Left ventricle myocardium superior (tissue), 1 donor: ENCODE data around the gene ZNF19. TPM values are rescaled to one million over a fixed set of nuclear protein-coding genes. Genes with fewer than 3 reads are reported as not detected.

Experiments
- ATAC-seq: fragments of 200-7000 bp; cut with Tn5 transposase; one replicate; pipeline ENCODE4 v1.9.1; 2020; ENCODE audit warnings: mild to moderate bottlenecking, moderate library complexity
- DNase-seq: peaks from one replicate; pipeline ENCODE4 v3.0.0-alpha.2; 2020
- intact Hi-C: fragments of 100-400 bp; cut with micrococcal nuclease; formaldehyde crosslinking; loops from one replicate; pipeline ENCODE4 v1.11.0; 2022
- total RNA-seq: library from RNA; stranded (reverse); fragmentation: NEBNext Ultra II Directional; extraction: Animal tissue kit (Norgen Biotek cat#: 25700); gene quantifications from one replicate; pipeline ENCODE4 v1.2.1, GENCODE V29; 2021
- donor health status: DM: no; HTN: yes; CAD: no; lungs with severe emphysema.

Gene ZNF19
- total RNA-seq, 1 donor from 2014 or later, result 2.0 TPM

DNA sequence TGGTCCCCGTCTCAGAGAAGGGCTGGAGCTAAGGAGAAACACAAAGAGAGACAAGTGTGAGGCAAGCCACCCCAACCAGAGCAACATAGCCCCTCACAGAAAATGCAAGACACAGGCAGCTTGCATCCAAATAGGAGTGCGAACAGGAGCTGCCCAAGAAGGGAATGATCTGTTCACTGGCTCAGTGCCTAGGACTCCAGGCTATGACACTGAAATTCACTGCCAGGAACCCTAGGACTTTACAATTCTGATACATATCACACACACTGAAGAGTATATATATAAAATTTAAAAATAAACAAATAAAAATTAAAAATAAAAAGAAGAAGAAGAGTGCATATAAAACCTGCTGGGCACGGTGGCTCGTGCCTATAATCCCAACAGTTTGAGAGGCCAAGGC lies 32.3 kb downstream of the ZNF19 start:
- ATAC-seq, result no peak
- intact Hi-C loops, result no loop called here
- no peak for DNase-seq

DNA sequence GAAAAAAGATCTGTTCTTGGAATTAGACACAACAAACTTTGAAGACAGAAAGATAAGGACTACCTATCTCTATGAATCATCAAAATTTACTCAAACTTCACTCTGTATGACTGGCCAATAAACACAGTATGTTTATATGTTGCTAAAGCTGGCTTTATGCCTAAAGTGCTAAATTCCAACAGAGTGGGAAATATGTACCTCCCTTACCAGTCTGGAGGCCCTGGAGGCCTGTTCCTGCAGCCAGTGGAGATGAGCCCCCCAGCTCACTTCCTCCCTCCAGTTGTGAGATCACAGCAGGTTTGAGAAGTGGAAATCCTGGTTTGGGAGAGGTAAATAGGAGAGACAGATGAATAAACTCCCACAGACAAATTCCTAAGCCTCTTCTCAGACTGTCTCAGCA lies 36.1 kb downstream of the ZNF19 start:
- DNase-seq (no peak), ATAC-seq (no peak)
- intact Hi-C loops, result no loop called here

DNA sequence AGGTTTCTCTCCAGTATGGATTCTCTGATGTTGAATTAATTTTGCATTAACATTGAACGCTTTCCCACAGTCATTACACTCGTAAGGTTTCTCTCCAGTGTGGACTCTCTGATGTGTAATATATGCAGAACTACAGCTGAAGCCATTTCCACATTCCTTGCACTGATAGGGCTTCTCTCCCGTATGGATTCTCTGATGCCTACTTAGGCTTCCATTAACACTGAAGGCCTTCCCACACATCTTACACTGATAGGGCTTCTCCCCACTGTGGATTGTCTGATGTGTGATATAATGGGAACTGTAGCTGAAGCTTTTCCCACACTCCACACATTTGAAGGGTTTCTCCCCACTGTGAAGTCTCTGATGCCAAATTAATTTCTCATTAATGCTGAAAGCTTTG lies 40.1 kb downstream of the ZNF19 start:
- ATAC-seq (no peak), DNase-seq (no peak)
- intact Hi-C loops, result no loop called here

DNA sequence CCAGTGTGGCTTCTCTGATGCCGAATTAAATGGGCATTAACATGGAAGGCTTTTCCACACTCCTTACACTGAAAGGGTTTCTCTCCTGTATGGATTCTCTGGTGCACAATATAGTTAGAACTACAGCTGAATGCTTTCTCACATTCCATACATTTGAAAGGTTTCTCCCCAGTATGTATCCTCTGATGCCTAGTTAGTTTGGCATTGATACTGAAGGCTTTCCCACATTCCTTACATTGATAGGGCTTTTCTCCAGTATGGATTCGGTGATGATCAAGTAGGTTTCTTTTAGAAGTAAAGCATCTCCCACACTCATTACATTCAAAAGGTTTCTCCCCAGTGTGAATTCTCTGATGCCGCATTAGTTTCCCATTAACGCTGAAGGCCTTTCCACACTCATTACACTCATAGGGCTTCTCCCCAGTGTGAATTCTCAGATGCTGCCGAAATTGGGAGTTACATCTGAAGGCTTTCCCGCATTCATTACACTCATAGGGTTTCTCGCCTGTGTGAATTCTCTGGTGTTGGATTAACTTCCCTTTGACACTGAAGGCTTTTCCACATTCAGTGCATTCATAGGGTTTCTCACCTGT lies 40.8 kb downstream of the ZNF19 start:
- intact Hi-C loops, result no loop called here
- ATAC-seq, result no peak
- DNase-seq, result no peak

DNA sequence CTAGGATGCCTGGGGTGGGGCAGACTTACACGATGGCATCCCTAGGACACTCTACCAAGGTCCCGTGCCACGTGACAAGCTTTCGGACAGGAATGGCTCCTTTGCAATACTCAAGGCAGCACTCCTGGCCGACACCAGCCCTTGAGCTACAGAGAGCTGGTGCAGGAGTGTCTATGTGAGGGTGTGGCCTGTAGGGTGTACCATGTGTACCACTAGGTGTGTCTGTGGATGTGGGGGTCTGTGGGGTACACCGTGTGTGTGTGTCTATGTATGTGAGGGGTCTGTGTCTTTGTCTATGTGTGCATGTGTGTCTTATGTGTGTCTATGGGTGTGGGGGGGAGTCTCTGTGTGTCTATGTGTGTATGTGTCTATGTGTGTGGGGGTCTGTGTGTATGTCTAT lies 45.4 kb downstream of the ZNF19 start:
- intact Hi-C loops, result no loop called here
- DNase-seq (no peak), ATAC-seq (no peak)

DNA sequence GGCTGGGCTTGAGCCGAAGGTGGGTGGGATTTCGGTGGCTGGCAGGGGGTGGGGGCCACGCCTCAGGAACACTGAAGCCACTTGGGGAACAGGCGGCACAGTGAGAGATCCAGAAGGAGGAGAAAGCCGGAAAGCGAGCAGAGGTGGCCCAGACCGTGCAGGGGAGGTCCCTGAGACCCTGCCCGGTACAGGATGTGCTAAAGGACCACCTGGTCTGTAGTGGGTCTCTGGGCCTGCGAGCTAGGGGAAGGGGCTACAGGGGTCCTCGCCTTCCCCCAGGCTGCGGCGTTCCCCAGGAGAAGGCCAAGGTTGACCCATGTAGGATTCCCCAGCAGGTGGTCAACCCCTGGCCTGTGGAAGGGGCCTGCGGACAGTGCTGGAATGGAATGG lies 47.1 kb downstream of the ZNF19 start, which contains the start of gene TLE7:
TLE7 (minus strand) TSS at position 4 of the 390 bp plus-strand sequence. CDS start 8,730 bp downstream, outside the sequence.
- DNase-seq (no peak), ATAC-seq (no peak)
- intact Hi-C loops, result no loop called here

DNA sequence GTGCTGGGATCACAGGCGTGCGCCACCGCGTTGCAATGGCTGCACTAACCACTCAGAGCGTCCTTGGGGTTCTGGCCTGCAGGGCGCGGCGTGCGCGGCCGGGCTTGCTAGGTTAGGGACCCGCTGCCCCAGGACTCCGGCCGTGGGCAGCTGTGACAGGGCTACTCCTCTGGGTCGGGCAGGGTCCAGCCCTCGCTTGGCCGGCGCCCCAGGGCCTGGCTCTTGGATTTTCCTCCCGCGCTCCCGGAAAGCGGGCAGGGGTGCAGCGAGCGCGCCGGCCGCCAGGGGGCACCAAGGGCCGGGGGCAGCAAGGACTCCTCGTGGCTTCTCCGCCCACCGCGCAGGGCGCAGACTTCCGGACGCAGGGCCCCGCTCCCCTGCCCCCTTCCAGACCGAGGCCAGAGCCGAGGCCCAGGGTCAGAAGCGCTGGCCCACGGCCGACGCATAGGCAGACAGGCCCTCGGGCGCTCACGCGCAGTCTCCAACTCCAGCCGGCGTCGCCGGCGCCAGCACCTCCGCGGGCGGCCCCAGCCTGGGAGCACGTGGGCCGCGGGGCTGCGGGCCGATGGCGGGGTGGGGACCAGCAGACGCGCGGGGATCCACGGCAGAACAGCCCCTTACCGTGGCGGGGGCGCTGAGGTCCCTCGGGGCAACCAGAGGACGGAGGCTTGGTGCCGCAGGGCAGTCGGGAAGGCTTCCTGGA lies 47.6 kb downstream of the ZNF19 start:
- ATAC-seq (no peak), DNase-seq (no peak)
- intact Hi-C loops, result no loop called here

DNA sequence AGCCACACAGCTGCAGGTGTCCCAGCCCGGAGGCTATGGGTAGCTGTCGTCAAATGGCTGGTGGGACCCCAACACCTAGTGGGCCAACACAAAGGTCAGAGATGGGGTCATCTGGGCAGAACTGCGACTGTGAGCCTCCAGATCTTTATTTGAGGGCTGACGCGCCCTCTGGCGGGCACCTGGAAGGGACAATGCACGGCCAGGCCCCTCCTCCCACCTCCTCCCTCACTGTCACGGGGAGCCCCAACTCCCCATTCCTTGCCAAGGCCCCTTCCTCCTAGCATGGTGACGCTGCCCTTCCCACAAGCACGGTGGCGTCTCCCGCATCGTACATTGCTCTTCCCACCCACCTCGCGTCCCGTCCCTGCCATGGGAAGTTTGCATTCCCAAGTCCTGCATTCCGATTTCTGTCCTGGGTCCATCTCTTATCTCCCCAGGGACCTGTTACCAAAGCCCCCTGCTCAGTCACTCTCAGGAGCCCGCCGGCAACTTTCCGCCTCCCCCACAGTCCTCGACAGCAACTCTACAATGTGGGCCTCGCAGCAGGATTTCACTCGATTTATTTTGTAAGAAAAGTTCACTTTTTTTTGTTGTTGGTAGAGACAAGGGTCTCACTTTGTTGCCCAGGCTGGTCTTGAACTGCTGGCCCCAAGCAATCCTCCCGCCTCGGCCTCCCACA lies 48.3 kb downstream of the ZNF19 start:
- no peak for DNase-seq
- intact Hi-C loops, result no loop called here
- ATAC-seq, result no peak

DNA sequence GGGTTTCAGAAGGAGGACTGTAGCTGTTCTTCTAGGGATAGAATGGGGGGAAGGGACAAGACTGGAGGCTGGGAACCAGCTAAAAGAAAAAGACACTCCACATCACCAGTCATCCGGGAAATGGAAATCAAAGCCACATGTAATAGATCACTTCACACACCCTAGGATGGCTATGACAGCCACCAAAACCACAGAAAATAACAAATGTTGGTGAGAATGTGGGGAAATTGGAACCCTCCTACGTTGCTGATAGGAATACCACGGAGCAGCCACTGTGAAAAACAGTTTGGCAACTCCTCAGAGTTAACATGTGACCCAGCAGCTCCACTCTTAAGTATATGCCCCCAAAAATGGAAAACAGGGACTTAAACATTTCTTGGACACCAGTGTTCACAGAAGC lies 49.6 kb downstream of the ZNF19 start:
- intact Hi-C loops, result no loop called here
- DNase-seq, result no peak
- ATAC-seq, result no peak

DNA sequence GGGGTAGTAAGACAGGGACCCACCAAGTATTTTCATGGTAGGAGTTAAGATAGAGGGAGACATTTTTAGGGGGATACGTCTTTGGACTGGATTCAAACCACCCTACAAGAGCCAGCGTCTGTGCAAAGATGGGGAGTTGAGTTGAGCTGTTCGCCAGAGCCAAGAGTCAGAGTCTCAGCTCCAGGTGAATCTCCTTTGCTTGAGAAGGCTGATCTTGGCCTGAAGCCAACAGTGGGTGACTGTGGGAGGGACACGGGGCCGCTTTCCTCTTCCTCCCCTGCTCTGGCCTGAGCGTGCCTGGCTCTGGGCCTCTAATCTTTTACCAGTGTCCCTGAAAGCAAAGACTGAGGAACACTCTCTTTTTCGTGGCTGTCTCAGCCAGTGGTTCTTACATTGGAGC lies 52.7 kb downstream of the ZNF19 start:
- no peak for ATAC-seq
- no peak for DNase-seq
- intact Hi-C loops, result no loop called here

DNA sequence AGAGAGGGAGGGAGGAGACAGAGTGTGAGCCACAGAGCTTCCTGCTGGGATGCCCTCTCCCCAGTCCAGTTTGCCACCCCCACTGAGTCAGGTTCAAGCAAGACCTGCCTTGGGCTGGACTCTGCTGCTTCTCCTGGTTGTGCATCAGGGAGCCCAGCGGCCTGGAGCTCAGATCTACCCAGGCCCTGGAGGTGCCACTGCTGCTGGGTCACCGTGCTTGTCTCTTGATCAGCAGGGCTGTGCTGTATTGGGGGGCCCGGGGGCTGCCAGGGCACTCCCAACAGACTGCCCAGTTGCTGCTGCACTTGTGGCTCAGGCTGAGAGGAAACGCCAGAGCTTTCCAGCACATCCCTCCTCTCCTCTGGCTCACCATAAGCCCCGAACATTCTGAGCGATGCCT lies 56.2 kb downstream of the ZNF19 start:
- intact Hi-C loops, result no loop called here
- ATAC-seq, result no peak
- DNase-seq, result no peak

DNA sequence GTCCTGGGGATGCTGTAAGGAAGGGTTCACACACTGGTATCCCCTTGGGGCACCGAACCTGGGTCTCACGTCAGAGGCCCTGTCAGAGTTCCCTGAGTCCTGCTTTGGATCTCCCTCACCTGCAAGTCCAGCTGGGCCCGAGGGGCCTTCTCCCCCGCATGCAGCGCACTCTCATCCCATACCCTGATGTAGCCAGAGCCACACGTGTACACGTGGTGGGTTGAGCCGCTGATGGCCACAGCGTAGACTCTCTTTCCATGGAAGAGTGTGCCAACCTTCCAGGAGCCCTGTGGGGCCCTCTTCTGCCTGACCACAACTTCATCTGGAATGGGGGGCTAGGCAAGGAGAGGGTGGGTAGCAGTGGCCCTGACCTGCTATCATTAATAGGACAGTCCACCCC lies 57.1 kb downstream of the ZNF19 start:
- intact Hi-C loops, result no loop called here
- DNase-seq (no peak), ATAC-seq (no peak)

DNA sequence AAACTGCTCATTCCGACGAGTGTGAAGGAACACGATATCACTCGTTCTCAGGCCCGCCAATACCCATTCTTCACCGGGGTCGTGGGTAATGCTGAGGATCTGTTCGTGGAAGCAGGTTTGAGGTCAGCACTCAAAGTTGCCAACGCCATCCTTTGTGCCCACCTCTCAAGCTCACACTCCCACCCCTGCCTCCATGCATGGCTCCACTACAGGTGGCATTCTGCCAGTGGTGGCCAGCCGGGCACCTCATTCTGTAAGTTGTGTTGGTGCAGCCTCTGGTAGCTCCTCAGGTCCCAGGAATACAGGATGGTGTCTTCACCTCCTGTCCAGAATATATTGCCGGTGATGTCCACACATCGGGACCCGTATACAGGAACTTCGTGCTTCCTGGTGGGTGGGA lies 57.9 kb downstream of the ZNF19 start:
- DNase-seq (no peak), ATAC-seq (no peak)
- intact Hi-C loops, result no loop called here

DNA sequence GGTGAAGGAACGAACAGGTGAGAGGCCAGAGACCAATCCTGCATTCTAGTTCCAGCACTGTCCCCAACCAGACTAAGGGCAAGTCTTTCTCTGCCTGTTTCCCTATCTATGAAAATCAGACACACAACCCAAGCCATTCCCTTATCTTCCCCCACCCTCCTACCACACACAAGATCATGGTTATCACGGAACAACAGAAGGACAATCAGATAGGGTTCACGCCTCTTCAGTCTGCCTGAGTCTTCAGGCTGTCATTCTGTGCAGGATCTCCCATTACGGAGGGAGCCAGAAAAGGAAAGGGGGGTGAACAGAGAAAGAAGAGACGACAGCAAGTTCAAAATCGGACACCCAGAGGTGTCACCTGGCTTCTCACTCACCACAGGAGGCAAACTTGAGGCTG lies 58.4 kb downstream of the ZNF19 start:
- DNase-seq, result no peak
- no peak for ATAC-seq
- intact Hi-C loops, result no loop called here

DNA sequence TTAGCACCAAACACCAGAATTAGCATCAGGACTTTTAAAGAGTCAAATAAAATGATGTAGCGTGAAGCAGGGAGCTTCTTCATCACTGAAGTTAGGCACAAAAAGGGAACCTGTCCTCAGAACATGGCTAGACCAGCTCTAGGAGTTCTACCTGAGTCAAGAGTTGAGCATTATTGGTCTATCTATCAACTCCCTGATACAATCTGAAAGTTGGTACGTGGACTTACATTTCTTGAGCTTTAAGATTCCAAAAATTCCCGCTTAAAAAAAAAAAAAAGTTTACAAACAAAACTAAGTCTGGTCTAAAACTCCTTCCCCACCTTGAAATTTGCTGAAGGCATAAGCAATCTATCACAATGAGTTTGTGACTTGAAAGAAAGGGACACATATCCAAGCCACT lies 59.5 kb downstream of the ZNF19 start:
- DNase-seq (no peak), ATAC-seq (no peak)
- intact Hi-C loops, result no loop called here

DNA sequence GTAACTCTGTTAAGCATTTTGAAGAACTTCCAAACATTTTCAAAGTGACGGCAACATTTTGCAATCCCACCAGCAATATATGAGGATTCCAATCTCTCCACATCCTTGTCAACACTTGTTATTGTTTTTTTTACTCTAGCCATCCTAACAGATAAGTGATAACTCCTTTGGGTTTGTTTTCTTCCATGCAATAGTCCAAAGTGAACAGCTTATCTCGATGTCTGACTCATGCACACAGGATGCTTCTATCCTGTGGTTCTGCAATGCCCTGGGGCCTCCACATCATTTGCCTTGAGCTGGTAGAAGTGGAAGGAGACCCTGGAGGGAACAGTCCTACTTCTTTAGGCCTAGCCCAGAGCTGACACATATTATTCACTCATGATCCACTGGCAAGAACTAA lies 60.2 kb downstream of the ZNF19 start:
- ATAC-seq (no peak), DNase-seq (no peak)
- intact Hi-C loops, result no loop called here

DNA sequence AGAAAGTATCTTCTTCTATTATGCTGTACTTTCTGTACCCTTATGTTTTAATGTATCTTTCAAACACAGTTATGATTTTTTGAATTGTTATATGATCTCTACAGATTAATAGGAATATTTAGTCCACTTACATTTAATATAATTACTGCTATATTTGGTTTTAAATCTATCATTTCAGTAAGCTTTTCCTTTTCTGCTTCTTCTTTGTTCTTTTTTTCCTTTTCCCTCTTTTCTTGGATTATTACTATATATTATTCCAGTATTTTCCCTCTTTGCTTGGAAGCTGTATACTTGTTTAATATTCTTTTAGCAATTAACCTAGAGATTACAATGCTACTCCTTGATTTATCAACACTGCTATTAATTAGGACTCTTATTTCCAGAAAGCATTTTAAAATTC lies 60.7 kb downstream of the ZNF19 start:
- intact Hi-C loops, result no loop called here
- DNase-seq (no peak), ATAC-seq (no peak)

DNA sequence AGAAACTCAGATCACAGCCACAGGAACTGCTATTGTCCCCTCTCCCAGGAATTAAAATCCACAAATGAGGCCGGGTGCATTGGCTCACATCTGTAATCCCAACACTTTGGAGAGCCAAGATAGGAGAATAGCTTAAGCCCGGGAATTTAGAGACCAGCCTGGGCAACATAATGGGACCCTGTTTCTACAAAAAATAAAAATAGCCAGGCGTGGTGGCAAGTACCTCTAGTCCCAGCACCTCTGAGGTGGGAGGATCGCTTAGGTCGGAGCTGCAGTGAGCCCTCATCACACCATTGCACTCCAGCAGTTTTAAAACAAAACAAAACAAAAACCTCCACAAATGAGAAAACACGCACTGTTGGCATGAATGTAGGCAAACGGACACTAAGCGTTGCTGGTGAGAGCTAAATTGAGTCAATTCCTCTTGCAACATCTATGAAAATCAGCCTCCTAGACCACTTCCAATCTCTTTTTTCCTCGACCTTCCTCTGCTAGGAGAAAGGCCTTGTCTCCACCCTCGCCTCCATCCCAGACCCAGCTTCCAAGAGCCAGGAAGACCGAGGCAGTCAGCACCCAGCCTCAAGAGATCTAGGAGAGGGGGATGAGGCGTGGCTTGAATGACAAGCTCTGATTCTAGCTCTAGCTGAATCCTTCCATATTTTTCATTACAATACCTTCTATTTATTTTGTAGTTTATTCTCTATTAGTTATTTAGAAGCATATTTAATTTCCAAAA lies 62.1 kb downstream of the ZNF19 start:
- ATAC-seq (no peak), DNase-seq (no peak)
- intact Hi-C loops, result no loop called here

DNA sequence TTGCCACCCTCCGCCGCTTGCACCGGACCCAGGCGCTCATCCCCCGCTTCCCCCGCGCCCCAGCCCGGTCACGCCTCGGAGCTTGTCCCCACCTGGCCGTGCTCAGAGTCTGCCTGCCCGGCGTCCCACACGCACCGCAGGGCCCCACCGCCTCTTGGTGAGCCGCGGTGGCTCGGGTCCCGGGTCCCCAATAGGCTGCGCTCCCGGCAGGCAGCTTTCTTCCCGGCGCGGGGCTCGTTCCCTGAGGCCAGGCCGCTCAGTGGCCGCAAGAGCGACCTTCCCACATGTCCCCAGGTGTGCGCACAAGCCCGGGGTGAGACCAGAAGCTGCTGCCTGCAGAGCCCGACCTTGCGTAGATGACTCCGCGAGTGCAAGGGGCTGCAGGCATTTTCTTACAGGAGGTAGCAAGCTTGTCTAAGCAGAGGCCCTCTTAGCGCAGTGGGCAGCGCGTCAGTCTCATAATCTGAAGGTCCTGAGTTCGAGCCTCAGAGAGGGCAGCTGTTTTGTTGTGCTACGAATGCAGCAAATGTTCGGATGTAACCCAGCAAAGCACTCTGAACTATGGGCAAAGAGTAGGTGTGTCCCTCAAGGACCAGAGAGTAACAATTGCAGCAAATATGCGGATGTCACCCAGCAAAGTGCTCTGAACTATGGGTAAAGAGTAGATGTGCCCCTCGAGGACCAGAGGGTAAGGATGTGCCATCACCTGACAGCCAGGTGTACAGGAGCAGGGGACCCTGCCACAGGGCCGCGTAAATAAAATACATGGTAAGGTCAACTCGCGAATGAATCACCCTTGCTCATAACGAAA lies 62.9 kb downstream of the ZNF19 start:
- DNase-seq, result no peak
- no peak for ATAC-seq
- intact Hi-C loops, result no loop called here

DNA sequence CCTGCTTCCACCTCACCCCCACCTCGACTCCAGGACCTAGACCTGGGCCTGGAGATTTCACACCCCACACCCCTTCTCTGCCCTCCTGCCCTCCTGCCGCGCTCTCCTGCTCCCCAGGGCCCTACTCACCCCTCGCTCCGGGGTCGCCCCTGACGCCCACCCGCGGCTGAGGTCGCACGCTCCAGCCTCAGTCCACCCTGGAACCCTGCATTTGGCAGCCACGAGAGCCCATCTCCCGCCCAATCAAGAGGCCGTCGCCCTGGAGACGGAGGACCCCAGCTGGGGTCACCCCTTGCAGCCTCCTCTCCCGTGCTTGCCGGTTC lies 63.4 kb downstream of the ZNF19 start:
- ATAC-seq, result no peak
- no peak for DNase-seq
- intact Hi-C loops, result no loop called here
